ENCODE data around the gene WSB2.
A peak's percentile ranks its signal among the peaks of the same experiment; 100 is the strongest.

Gene WSB2

DNA sequence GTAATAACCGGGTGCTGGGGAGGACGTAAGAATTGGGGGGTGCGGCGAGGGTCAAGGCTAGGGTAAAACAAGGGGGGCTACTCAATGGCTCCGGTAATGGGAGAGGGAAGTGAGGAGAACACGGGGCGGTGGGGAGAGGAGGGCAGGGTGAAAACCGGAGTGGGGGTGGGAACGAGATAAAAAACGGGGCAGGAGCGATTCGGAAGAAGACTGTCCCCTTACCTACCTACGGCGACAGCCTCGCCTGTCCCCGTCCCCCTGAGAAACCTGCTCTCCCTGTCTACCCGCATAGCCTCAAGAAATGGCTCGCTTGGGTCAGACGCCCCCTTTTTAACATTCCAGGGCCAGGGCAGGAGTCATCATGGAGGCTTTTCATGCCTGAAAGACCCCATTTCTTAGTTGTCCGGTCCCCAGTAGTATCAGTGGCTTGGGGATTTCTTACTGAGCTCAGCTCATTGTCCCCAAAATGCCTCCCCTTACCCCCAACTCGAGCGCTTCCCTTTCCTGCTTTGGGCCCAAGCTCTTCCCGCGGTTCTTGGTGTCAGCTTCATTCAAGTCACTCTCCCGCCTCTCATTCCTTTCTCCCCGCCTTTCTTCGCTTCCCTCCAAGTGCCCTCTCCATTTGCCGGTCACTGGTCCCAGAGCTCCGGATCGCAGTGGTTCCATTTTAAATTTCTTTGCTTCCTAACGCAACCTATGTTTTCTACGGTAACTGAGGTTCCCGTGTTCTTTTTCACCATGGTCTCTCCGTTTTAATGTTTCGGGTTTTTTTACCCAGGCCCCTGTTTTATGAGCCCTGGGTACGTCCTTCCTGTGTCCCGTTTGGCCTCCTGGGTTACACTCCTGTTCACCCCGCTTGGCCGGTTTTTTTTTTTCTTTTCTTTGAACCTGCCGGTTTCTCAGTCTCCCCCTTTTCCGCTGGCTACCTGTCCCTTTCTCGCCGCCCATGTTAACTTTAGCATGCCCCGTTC is 1.2 kb upstream of the WSB2 start:
- peak; percentile 52 to 58 for DNase-seq

DNA sequence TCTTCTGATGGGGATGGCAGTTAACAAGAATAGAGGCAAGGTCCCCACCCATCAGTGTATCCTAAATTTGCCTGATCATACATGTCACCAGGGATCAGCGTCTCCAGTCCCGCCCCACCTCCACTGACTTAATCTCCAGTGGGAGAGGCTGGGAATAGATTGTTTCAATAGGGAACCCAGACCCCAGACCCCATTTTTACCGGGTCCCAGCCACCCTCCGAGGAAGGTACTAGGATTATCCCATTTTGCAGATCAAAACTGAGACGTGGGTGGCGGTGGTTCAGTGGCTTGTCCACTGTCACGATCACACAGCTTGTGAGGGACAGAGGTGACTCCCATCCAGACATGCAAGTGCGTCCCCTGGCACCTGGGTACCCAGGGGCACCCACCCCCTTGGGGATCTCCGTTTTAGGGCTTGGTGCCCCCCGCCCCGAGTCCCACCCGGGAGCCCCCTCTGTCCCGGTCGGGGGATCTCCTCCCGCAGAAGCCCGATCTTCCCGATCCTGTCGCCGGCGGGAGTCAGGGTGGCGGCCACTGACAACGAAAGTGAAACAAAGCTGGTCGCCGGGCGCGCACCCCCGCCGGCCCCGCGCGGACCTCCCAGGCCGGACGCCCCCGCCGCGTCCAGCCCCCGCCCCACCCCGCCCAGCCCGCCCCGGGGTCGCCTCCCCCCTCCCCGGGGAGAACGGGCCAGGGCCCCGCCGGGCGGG is 523 bp downstream of the WSB2 start:
- DNase-seq, result peak; percentile 54 to 55

DNA sequence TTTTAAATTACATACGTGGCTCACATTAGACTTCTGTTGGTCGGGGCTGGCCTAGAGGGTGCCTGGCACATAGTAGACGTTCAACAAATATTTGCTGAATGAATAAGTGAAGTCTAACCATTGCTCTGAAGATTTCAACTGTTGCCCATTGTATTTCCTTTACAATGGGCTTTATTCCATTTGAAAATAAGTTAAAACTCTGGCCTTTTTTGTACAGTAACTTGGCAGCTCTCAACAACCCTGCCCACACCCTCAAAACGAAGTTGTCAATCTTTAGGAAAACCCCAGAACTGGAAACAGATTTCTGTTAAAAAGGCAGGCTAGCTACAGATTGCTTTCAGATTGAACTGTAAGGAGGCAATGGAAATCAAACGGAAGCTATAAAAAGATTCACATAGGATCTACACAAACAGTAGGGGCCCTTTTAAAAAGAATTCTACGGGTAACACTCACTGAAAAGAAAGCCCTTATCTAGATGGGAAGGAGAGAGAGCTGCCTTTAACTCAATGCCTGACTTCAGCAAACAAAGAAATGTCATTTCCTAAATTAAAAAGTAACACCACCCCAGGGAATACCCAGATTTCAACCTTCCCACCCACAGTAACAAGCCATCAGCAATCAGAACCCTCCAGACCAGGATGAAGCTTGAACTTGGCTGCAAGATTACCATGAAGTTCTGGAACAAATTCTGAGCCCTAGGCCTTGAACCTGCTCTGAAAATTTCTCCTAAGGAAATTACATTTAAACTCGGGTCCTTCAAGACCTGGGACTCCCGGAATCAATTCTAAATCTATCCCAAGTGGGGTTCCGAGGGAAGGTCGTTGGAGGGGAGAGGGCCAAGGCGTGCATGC is 1.4 kb downstream of the WSB2 start:
- peak; percentile 86 to 90 for DNase-seq

DNA sequence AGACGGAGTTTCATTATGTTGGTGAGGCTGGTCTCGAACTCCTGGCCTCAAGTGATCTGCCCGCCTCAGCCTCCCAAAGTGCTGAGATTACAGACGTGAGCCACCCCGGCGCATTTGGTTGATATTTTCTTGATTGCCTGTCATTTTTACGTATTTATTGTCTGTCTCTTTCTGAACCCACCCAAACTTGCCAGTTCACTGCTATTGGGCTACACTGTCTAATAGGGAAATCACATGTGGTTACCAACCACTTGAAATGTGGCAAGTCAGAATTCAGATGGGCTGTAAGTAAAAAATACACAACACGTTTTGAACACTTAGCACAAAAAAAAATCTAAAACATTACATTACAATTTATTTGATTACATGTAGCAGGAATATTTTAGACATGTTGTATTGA is 2.1 kb downstream of the WSB2 start:
- no peak for DNase-seq

DNA sequence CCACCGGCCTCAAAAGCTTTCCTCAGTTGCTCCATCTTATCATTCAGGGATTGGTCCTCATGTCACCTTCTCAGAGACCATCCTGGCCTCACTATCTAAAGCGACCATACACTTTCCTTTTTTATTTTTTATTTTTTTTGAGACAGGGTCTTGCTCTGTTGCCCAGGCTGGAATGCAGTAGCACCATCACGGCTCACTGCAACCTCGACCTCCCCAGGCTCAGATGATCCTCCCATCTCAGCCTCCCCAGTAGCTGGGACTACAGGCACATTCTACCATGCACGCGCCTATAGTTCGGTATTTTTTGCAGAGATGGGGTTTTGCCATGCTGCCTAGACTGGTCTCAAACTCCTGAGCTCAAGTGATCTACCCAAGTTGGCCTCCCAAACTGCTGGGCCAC is 2.8 kb downstream of the WSB2 start:
- no peak for DNase-seq

DNA sequence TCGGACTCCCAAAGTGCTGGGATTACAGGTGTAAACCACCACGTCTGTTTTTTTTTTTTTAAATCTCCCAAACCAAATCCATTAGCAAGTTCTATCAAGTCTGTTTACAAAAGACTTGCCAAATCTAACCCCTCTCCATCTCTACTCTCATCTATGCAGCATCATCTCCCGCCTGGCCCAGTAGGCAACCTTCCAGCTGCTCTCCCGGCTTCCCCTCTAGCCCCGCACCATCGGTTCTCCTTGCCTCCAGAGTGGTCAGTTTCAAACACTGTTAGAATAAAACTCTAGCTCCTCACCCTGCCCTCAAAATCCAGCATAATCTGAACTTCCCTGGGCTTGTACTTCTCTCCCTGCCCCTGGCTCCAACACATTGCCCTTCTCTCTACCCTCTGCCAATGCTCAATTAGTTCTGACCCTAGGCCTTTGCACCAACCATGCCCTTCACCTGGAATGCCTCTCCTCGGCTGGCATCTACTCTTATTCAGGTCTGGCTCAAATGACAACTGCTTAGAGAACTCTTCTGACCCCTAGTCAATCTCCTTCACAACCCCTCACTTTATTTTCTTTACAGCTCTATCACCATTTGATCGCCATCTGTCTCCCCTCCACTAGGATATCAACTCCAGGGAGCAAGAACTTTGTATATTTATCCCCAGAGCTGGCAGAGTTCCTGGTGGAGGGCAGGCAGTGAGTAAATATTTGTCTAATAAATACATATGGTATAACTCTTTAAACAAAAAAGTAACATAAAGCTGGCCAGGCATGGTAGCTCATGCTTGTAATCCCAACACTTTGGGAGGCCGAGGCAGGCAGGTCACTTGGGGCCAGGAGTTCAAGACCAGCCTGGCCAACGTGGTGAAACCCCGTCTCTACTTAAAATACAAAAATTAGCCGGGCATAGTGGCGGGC is 4.9 kb downstream of the WSB2 start:
- DNase-seq, result no peak

DNA sequence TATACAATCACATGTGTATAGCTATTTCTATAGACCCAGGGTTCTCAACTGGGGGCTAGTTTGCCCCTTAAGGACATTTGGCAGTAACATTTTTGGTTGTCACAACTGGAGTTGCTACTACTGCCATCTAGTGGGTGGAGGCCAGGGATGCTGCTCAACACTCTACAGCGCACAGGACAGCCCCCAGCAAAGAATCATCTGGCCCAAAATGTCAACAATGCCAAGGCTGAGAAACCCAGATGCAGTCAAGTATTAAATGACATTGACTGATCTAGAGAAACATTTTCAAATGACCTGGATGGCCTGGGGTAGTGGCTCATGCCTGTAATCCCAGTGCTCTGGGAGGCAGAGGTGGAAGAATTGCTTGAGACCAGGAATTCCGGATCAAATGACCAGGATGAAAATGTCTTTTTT is 5.8 kb downstream of the WSB2 start:
- peak; percentile 49 to 72 for DNase-seq

DNA sequence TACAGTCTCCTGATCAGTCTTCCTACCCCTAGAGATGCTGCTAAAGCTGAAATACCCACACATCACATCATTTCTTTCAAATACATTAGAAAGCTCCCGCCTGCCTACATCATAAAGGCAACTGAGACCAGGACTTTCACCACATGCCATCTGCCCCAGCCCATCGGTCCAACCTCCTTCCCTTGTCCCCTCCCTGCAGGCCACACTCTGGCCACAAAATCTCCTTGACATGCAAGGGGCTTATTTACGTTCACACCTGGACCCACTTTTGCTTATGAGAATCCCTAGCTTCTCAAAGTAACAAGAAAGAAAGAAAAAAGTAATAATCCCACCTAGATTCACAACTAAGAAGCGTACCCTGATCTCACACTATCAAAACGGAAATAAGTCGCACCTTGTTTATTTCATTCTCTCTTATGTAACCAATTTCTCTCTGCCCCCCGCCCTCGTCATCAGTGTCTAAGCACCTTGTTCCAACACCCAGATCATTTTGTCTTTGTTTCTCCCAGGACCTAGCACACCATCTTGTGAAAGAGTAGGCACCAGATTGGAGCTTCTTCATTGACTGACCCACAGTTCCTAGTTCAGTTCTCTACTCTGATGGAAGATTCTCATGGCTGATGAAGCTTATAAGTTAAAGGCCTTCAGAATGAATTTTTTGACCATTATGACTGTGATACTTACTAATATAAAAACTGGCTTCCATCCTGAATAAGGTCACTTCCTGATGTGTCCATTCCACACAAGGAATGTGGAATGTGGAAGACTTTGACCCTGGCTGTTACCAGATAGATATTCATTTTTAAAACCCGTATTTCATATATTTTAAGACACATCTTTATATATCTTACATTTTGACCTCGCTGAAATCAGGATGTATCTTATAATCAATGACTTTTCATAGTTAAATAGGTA is 7.7 kb downstream of the WSB2 start:
- no peak for DNase-seq

DNA sequence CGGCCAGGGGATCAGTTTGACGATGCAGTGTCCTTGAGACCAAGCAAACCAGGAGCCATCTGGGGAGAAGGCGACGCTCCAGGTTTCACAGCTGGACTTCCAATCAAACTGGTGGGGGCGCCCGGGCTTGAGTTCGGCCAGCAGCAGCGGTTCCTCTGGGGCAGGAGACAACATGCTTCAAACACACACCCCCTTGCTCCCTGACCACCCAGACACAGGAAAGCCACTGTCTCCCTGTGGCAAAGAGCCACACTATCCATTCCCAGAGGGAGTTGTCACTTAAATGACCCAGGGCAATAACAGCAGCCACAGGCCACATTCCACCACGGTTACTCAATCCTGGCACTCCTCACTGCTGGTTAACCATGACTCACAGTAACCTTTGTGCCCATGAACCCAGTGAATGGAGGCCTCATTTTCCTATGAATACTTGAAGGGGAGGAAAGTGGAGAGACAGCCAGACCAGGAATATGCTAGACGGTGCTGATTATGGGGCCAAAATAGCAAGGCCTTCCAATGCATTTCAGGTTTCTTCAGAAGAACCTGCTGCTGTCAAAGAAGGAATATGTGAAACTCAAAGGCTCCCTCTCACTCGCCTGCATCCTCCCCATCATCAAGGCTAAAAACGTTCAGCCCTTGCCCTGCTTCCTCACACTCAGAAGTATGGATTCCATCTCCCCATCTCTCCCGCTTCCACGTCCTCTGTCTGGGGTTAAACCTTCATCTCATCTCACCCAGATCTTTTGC is 8.5 kb downstream of the WSB2 start:
- DNase-seq, result peak; percentile 69 to 80

DNA sequence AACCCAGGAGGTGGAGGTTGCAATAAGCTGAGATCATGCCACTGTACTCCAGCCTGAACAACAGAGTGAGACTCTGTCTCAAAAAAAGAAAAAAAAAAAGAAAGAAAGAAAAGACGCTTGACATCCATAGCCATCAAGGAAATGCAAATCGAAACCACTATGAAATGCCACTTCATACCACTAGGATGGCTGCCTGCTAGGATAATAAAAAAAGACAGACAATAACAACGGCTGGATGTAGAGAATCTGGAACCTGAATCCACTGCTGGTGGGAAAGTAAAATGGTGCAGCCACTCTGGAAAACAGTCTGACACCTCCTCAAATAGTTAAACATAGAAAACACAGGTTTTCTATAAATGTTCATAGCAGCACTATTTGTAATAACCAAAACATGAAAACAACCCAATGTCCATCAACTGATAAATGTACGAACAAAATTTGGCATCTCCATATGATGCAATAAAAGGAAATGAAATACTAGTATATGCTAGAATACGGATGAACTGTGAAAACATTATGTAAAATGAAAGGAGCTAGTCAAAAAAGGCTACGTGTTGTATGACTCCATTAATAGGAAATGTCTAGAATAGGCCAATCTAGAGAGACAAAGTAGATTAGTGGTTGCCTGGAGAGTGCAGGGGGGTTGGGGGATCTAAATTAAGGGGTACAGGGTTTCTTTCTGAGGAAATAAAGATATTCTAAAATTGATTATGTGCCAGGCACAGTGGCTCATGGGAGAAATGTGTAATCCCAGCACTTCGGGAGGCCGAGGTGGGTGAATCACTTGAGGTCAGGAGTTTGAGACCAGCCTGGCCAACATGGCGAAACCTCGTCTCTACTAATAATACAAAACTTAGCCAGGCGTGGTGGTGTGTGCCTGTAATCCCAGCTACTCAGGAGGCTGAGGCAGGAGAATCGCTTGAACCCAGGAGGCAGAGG is 9.7 kb downstream of the WSB2 start:
- no peak for DNase-seq

DNA sequence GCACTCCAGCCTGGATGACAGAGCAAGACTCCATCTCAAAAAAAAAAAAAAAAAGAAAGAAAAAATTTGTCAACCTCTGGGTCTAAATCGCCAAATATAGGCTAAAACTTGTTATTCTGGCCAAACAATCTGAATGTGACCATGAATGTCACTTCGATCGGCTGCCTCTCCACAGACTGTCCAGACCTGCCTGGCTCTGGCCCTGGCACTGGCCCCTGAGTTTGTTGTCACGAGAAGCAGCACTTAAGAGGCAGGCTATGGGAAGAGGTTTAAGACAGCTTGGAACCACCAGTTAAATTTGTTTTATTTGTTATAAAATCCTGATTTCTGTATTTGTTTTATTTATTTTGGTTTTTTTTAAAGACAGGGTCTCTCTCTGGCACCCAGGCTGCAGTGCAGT is 14.5 kb downstream of the WSB2 start:
- no peak for DNase-seq

DNA sequence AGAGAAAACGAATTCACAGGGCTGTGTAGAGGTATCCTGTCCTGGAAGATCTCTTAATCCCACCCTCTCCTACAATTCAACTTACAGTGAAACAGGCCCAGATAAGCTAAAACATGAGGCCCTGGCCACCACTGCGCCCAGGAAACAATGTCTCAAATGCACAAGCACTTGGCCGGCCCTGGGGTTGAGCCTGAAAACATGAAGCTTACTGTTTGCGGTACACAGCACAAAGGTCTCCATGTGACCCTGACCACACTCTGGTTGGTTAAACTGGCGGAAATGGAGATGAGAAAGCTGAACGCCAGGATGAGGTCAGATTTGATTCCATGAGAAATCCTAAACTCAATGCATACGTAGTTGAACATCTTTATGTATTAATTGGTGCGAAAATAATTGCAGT is 16.4 kb downstream of the WSB2 start:
- DNase-seq, result no peak

DNA sequence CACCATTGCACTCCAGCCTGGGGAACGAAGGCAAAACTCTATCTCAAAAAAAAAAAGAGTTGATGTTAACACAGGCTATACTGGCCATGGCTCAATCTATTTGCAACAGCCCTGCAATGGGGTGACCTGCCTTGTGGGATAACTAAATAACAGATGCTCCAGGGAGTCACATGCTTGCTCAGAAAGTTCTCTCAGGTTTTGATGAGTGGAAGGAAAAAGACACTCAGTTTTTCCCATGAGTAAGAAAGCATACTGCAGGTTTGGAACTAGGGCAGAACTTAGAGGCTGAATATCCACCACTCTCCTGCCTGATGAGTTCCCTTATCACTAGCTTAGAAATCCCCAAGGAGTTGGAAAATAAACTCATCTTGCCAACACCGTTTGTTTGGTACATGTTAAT is 16.9 kb downstream of the WSB2 start:
- DNase-seq, result no peak

DNA sequence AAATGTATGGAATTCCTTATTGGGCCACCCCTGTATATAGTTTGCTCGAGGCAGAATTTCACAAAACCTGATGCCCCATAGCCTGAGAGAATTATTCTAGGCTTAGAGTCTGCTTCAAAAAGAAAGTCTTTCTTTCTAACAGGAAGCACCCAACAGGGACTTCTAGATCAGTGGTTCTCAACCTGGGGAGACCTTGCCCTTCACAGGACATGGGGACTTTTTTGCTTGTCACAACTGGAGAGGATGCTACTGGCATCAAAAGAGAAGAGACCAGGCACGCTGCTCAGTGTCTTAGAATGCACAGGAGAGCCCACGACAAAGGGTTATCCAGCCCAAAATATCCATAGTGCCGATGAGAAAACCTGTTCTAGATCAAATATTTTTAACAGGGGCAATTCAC is 18.9 kb downstream of the WSB2 start:
- DNase-seq, result no peak

DNA sequence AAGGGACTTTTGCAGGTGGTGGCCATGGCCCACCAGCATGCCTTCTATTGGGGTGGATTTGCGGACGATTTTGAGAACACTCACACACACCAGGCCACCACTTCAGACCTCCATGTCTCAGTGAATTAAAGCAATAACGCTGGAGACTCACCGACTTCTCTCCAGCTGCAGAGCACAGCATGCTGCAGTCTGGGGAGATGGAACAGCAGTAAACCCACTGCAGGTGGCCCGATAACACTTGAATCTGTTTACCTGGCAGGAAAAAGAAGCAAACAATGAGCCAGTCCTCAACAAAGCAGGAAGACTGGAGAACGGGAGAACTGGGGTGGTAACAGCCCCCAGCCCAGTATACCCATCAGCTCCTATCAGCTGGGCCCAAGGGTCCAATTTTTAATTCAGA is 22.8 kb downstream of the WSB2 start:
- DNase-seq, result no peak

DNA sequence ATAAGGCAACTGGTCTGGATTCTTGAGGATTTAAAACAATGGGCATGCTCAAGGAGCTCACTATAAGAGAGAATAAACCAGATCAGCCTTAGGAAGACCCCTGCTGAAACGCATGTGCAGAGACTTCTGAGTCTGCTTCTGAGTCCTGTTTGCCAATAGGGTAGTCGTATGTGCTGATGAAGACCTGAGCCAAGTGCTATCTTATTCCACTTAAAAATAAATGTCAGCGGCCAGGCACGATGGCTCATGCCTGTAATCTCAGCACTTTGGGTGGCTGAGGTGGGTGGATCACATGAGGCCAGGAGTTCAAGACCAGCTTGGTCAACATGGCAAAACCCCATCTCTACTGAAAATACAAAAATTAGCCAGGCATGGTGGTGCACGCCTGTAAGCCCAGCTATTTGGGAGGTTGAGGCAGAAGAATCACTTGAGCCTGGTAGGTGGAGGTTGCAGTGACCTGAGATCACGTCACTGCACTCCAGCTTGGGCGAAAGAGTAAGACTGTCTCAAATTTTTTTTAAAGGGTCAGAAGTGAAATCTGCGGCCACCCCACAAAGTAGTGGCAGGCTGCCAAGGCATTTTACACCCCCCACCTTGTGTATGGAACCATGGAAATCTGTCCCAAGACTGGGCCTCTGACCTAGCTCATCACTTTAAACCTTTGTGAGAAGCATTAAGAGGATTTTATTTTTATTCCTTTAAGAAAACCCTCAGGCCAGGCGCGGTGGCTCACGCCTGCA is 24.1 kb downstream of the WSB2 start:
- no peak for DNase-seq

DNA sequence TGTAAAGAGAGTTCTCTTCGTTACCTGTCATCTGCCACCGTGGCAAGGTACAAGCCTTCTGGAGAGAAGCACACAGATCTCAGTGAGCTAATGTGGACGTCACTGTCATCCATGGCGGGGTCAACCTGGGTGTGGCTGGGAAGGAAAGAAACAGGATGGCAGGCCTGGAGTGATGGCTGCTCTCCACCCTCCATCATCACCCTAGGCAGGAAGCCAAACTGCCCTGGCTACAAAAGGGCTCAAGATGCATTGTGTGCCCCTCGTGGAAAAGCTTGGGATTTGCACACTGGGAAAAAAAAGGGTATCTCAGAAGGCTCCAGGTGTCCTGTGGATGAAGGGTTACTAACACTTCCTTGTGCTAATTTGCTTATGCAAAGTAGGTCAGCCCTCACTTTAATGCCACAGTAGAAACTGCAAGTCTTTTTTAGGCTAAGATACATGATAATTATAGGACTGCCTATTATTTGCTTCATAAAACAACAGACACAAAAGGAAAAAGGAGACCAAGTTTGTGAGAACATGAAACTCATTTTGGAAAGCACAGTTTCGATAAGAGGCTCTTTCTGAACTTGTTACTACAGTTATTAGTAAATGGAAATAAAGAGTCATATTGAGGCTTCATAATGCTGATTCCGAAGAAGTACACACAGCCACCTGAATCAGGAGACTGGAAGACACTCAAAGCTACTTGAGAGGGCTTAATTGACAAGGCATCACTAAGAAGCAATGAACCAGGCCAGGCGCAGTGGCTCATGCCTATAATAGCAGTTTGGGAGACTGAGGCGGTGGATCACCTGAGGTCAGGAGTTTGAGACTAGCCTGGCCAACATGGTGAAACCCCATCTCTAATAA is 25.6 kb downstream of the WSB2 start:
- DNase-seq, result no peak

Data from inflammatory macrophage treated with lipopolysaccharide for 1 hour (primary cell).